A549 (cell line): ENCODE measurements around the gene TECPR2. TPM values are rescaled to one million over a fixed set of nuclear protein-coding genes. Genes with fewer than 3 reads are reported as not detected.
"Not testable (repeated sequence)": the region's sequence is repeated elsewhere in the genome, so short reads cannot be mapped to it uniquely, and the experiment has no call there.

Experiments
- ATAC-seq, 2 experiments: fragments of 200-7000 bp in 1 of 2; fragments of >200 bp in 1 of 2; cut with Nextera tagmentation in 1 of 2; cut with Tn5 transposase in 1 of 2; 3 replicates each; pipeline versions ENCODE4 v1.8.0 to v1.9.1; 2018 to 2020; ENCODE audit warnings: mild to moderate bottlenecking in 1 of 2, moderate library complexity in 1 of 2
- CTCF ChIA-PET: fragments of 300-600 bp; sonication (Branson Sonifier 250); formaldehyde crosslinking; extraction: SDS; loops from one replicate; lab custom pipeline; 2021; ENCODE audit warnings: antibody characterized with exemption, inconsistent platforms; lab: Yijun Ruan, JAX
- POLR2A ChIA-PET: fragments of 350-600 bp; formaldehyde crosslinking; extraction: SDS; loops from one replicate; lab custom pipeline; 2021; ENCODE audit warnings: antibody characterized with exemption, inconsistent platforms; lab: Yijun Ruan, JAX
- DNase-seq, 2 experiments: peaks; one replicate each; pipeline versions ENCODE4 v3.0.0 to v3.0.0-alpha.2; 2011 to 2016; ENCODE audit warnings: low read depth in 1 of 2, low spot score in 1 of 2
- FAIRE-seq: peaks from 2 replicates; lab custom pipeline; 2011; peaks lifted over from hg19 to GRCh38; lab: Jason Lieb, UNC
- H3K27ac ChIP-seq, 2 experiments: fragments of >200 bp; sonication (Bioruptor Twin); formaldehyde crosslinking; 3 replicates each; pipeline ENCODE4 v1.5.1; 2016 to 2017
- H3K4me1 ChIP-seq: fragments of >200 bp; sonication (Bioruptor Twin); formaldehyde crosslinking; 3 replicates; pipeline ENCODE4 v1.6.1; 2016
- H3K4me2 ChIP-seq: fragments of >200 bp; sonication (Bioruptor Twin); formaldehyde crosslinking; 3 replicates; pipeline ENCODE4 v1.6.1; 2016
- H3K4me3 ChIP-seq: fragments of >200 bp; sonication (Bioruptor Twin); formaldehyde crosslinking; 3 replicates; pipeline ENCODE4 v1.5.1; 2016
- H3K9me3 ChIP-seq: fragments of >200 bp; sonication (Bioruptor Twin); formaldehyde crosslinking; 3 replicates; pipeline ENCODE4 v1.6.1; 2016
- EHF ChIP-seq: fragments of 250-450 bp; sonication (Bioruptor Pico); IDR thresholded peaks from 2 replicates; pipeline ENCODE4 v1.5.0; 2020; ENCODE audit warnings: mild to moderate bottlenecking
- FOSB ChIP-seq: fragments of 250-450 bp; sonication (Bioruptor Pico); IDR thresholded peaks from 2 replicates; pipeline ENCODE4 v1.5.0; 2020; ENCODE audit warnings: mild to moderate bottlenecking, moderate library complexity
- HDAC2 ChIP-seq: fragments of 200-600 bp; sonication (generic); IDR thresholded peaks from 2 replicates; pipeline ENCODE4 v1.6.1; 2016
- JUN ChIP-seq, 2 experiments: fragments of >200 bp; sonication (Bioruptor Twin); formaldehyde crosslinking; IDR thresholded peaks; 2 replicates in 1 of 2; 3 replicates in 1 of 2; pipeline ENCODE4 v1.6.1; 2016 to 2017
- KDM5A ChIP-seq: fragments of 200-600 bp; sonication (generic); IDR thresholded peaks from 2 replicates; pipeline ENCODE4 v1.6.1; 2016; ENCODE audit warnings: antibody characterized with exemption, mild to moderate bottlenecking
- MAX ChIP-seq: IDR thresholded peaks from 2 replicates; pipeline ENCODE4 v1.6.1; 2012
- NFE2L2 ChIP-seq: fragments of 150-350 bp; conservative IDR thresholded peaks from 2 replicates; pipeline ENCODE4 v1.6.1; 2014; ENCODE audit warnings: low read length
- POLR2AphosphoS2 ChIP-seq: conservative IDR thresholded peaks from 2 replicates; pipeline ENCODE4 v1.6.1; 2012; ENCODE audit warnings: low read length, improper control_type of control experiment, inconsistent platforms
- RAD21 ChIP-seq, 2 experiments: fragments of >200 bp in 1 of 2; sonication (Bioruptor Twin) in 1 of 2; formaldehyde crosslinking in 1 of 2; IDR thresholded peaks in 1 of 2; conservative IDR thresholded peaks in 1 of 2; 2 replicates in 1 of 2; 3 replicates in 1 of 2; pipeline ENCODE4 v1.6.1; 2012 to 2018; ENCODE audit warnings: inconsistent platforms in 1 of 2
- REST ChIP-seq: fragments of 200-600 bp; sonication (generic); IDR thresholded peaks from 2 replicates; pipeline ENCODE4 v1.6.1; 2016; ENCODE audit warnings: antibody characterized with exemption, mild to moderate bottlenecking, moderate library complexity
- USF2 ChIP-seq: fragments of 450-650 bp; IDR thresholded peaks from 2 replicates; pipeline ENCODE4 v1.6.1; 2014; ENCODE audit warnings: antibody characterized with exemption
- ZC3H11A ChIP-seq: fragments of 450-650 bp; IDR thresholded peaks from 2 replicates; pipeline ENCODE4 v1.6.1; 2014; ENCODE audit warnings: antibody characterized with exemption, mild to moderate bottlenecking
- WGBS: methylation state at CpG from one replicate; pipeline ENCODE4 v1.1.6; 2017; ENCODE audit errors: missing lambda C conversion rate; 5-methylcytosine and 5-hydroxymethylcytosine counted together
- polyA plus RNA-seq, 4 experiments: library from polyadenylated mRNA; depleted of rRNA in 3 of 4; stranded (reverse); fragments of >200 nt; fragmentation: RNase III in 1 of 4; extraction: RNeasy Plus Mini Kit Qiagen cat#74134 plus additional on column Dnase treatment in 1 of 4; gene quantifications; 2 replicates in 3 of 4; 3 replicates in 1 of 4; pipeline ENCODE4 v1.2.3, GENCODE V29; 2011 to 2017

Gene TECPR2
- polyA plus RNA-seq, 2 of the 4 experiments (the other 2 are of a cell fraction), result 5.9 to 7.6 TPM

GRCh38 chr14:102539544-102540314, 177.0 kb downstream of the TECPR2 start:
- FAIRE-seq (no peak), ATAC-seq (no peak)
- CTCF ChIA-PET, result interaction anchor here (0.8 to 3.4 kb wide), 6 partner anchors 11 to 579 kb away, joined by 3 to 22 read pairs (median 6); no protein-coding TSS in a partner anchor

GRCh38 chr14:102540315-102541028, 177.7 kb downstream of the TECPR2 start:
- no peak for FAIRE-seq
- DNase-seq, result no peak
- TF ChIP-seq POLR2AphosphoS2 (no peak), FOSB (CRISPR knock-in tag) (no peak), REST (no peak), RAD21 (conservative IDR thresholded peaks at IDR 0.05 in 1 of 2, IDR thresholded peaks at IDR 0.05 in 1 of 2) (no peak), KDM5A (no peak), USF2 (no peak), NFE2L2 (no peak), JUN (IDR thresholded peaks at IDR 0.05) (no peak), ZC3H11A (no peak)
- TF ChIP-seq, all 56 proteins: peak for 0
- CTCF ChIA-PET, result interaction anchor here (0.6 to 2.2 kb wide), 8 partner anchors 9 to 580 kb away, joined by 3 to 8 read pairs (median 4); no protein-coding TSS in a partner anchor
- peak overlapping the region in 1 of 2 experiments; percentile 48; a peak in 2 of 6 replicates for H3K27ac ChIP-seq
- H3K4me3 ChIP-seq, result no peak overlapping the region
- ATAC-seq, result 0 out of 6 replicates have a peak, but pooled peaks of 1 of the 2 experiments have one; percentile 17
- WGBS, result 78% methylated on average over 17 of the region's 29 CpGs
- POLR2A ChIA-PET, result no interaction called here
- no peaks in the 10 kb centered on the region for H3K9me3 ChIP-seq
- peaks cover 34% of the 10 kb centered on the region; the same call in 2 of the 3 replicates for H3K4me1 ChIP-seq
- H3K4me2 ChIP-seq, result no peak overlapping the region

More at GRCh38 chr14:102539544-102540314, 177.0 kb downstream of the TECPR2 start:
- Histone ChIP-seq H3K4me1 (peaks cover 27% of the 10 kb centered on the region; the same call in 2 of the 3 replicates), H3K4me2 (no peak overlapping the region), H3K27ac (peak overlapping the region in 1 of 2 experiments; percentile 48; a peak in 2 of 6 replicates), H3K4me3 (no peak overlapping the region), H3K9me3 (no peaks in the 10 kb centered on the region)
- 66% methylated on average over 17 of the region's 17 CpGs for WGBS
- POLR2A ChIA-PET, result no interaction called here
- no peak for TF ChIP-seq HDAC2
- no peak for TF ChIP-seq EHF
- TF ChIP-seq, all 56 proteins: peak for 0
- no peak for DNase-seq

- POLR2A ChIA-PET, result not testable (repeated sequence)
- 0 out of 2 replicates have a peak, but pooled peaks have one; percentile 16 for TF ChIP-seq MAX
- TF ChIP-seq, all 56 proteins: peak for 1; not testable (repeated sequence) for 55
- H3K4me1 ChIP-seq, result peaks cover 34% of the 10 kb centered on the region; the same call in 2 of the 3 replicates
- WGBS, result 92% methylated on average over 14 of the region's 14 CpGs
- not testable (repeated sequence) for ATAC-seq, DNase-seq, H3K4me2 ChIP-seq, H3K27ac ChIP-seq, FAIRE-seq, H3K4me3 ChIP-seq, H3K9me3 ChIP-seq
- CTCF ChIA-PET, result interaction anchor here (0.6 to 2.2 kb wide), 7 partner anchors 9 to 581 kb away, joined by 3 to 8 read pairs (median 4); no protein-coding TSS in a partner anchor
Observed at GRCh38 chr14:102541029-102541491, 178.3 kb downstream of the TECPR2 start.
